ENCODE measurements around the gene TYSND1. TPM values are rescaled to one million over a fixed set of nuclear protein-coding genes. Genes with fewer than 3 reads are reported as not detected.

The TYSND1 gene
- total and polyA plus RNA-seq, 3 donors from 2014 or later, result 33.8 to 66.8 (median 45.4) TPM

GRCh38 chr10:70142555-70142954 lies 3.9 kb downstream of the TYSND1 start:
- Histone ChIP-seq H3K4me1 (peaks cover 15% of the 10 kb centered on the region), H3K27me3 (no peaks in the 10 kb centered on the region), H3K4me3 (no peak overlapping the region), H3K36me3 (ENCODE audit: low read depth, missing control alignments) (no peaks in the 10 kb centered on the region), H3K27ac (no peak overlapping the region), H3K9me3 (no peaks in the 10 kb centered on the region)
- intact Hi-C loops (cut with DNase I; ENCODE audit: low total_unique reads), result no loop called here
- 97% methylated on average over 7 to 10 of the region's 10 CpGs for WGBS, 2 donors
- DNase-seq, result no peak
- no peak for TF ChIP-seq CTCF (IDR thresholded peaks at IDR 0.05)
- TF ChIP-seq POLR2A (IDR thresholded peaks at IDR 0.05), result no peak

- DNase-seq, result no peak
- H3K4me3 ChIP-seq, result no peak overlapping the region
- WGBS, 2 donors, result 93 to 95% methylated on average over 5 of the region's 5 CpGs
- H3K36me3 ChIP-seq (ENCODE audit: low read depth, missing control alignments), result no peaks in the 10 kb centered on the region
- no peaks in the 10 kb centered on the region for H3K9me3 ChIP-seq
- H3K27ac ChIP-seq, result no peak overlapping the region
- H3K27me3 ChIP-seq, result no peaks in the 10 kb centered on the region
- H3K4me1 ChIP-seq, result peaks cover 6% of the 10 kb centered on the region
- intact Hi-C loops (cut with DNase I; ENCODE audit: low total_unique reads), result no loop called here
- TF ChIP-seq CTCF (IDR thresholded peaks at IDR 0.05) (no peak), POLR2A (IDR thresholded peaks at IDR 0.05) (no peak)
These were observed 6.2 kb downstream of the TYSND1 start for GRCh38 chr10:70140297-70140696.

- H3K36me3 ChIP-seq (ENCODE audit: low read depth, missing control alignments), result no peaks in the 10 kb centered on the region
- no peak for DNase-seq
- no peak for TF ChIP-seq POLR2A (IDR thresholded peaks at IDR 0.05)
- no peak for TF ChIP-seq CTCF (IDR thresholded peaks at IDR 0.05)
- peaks cover 2% of the 10 kb centered on the region for H3K4me1 ChIP-seq
- no peaks in the 10 kb centered on the region for H3K9me3 ChIP-seq
- whole genome bisulfite sequencing, 2 donors, result 90 to 91% methylated on average over 2 to 6 of the region's 6 CpGs
- no peak overlapping the region for H3K4me3 ChIP-seq
- intact Hi-C loops (cut with DNase I; ENCODE audit: low total_unique reads), result no loop called here
- no peak overlapping the region for H3K27ac ChIP-seq
- no peaks in the 10 kb centered on the region for H3K27me3 ChIP-seq
These were observed 6.6 kb downstream of the TYSND1 start for GRCh38 chr10:70139997-70140250.

- WGBS, 2 donors, result 73 to 92% methylated on average over 4 to 11 of the region's 11 CpGs
- Histone ChIP-seq H3K9me3 (no peaks in the 10 kb centered on the region), H3K4me1 (no peaks in the 10 kb centered on the region), H3K27me3 (no peaks in the 10 kb centered on the region), H3K27ac (no peak overlapping the region), H3K36me3 (ENCODE audit: low read depth, missing control alignments) (no peaks in the 10 kb centered on the region), H3K4me3 (no peak overlapping the region)
- TF ChIP-seq POLR2A (IDR thresholded peaks at IDR 0.05), result no peak
- TF ChIP-seq CTCF (IDR thresholded peaks at IDR 0.05), result no peak
- DNase-seq, result no peak
- intact Hi-C loops (cut with DNase I; ENCODE audit: low total_unique reads), result no loop called here
These were observed 7.1 kb downstream of the TYSND1 start for GRCh38 chr10:70139151-70139996.

Measured in testis (tissue), 3 donors.